ENCODE data around the gene PTPRT. TPM values are rescaled to one million over a fixed set of nuclear protein-coding genes. Genes with fewer than 3 reads are reported as not detected.

The PTPRT gene
- total RNA-seq, 4 donors from 2014 or later, result under 0.01 to 2.1 TPM; not detected in 2

GRCh38 chr20:42594659-42595058 lies 595.0 kb downstream of the PTPRT start:
- Histone ChIP-seq H3K27ac (no peak overlapping the region), H3K4me1 (no peaks in the 10 kb centered on the region), H3K9me3 (no peaks in the 10 kb centered on the region), H3K36me3 (no peaks in the 10 kb centered on the region), H3K4me3 (no peak overlapping the region), H3K27me3 (no peaks in the 10 kb centered on the region)
- intact Hi-C loops (cut with DNase I; ENCODE audit: low total_unique reads), result no loop called here
- TF ChIP-seq, protein P1, sequence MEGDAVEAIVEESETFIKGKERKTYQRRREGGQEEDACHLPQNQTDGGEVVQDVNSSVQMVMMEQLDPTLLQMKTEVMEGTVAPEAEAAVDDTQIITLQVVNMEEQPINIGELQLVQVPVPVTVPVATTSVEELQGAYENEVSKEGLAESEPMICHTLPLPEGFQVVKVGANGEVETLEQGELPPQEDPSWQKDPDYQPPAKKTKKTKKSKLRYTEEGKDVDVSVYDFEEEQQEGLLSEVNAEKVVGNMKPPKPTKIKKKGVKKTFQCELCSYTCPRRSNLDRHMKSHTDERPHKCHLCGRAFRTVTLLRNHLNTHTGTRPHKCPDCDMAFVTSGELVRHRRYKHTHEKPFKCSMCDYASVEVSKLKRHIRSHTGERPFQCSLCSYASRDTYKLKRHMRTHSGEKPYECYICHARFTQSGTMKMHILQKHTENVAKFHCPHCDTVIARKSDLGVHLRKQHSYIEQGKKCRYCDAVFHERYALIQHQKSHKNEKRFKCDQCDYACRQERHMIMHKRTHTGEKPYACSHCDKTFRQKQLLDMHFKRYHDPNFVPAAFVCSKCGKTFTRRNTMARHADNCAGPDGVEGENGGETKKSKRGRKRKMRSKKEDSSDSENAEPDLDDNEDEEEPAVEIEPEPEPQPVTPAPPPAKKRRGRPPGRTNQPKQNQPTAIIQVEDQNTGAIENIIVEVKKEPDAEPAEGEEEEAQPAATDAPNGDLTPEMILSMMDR (IDR thresholded peaks at IDR 0.05), result no peak
- no peak for TF ChIP-seq POLR2A (IDR thresholded peaks at IDR 0.05)
- no peak for DNase-seq

DNA sequence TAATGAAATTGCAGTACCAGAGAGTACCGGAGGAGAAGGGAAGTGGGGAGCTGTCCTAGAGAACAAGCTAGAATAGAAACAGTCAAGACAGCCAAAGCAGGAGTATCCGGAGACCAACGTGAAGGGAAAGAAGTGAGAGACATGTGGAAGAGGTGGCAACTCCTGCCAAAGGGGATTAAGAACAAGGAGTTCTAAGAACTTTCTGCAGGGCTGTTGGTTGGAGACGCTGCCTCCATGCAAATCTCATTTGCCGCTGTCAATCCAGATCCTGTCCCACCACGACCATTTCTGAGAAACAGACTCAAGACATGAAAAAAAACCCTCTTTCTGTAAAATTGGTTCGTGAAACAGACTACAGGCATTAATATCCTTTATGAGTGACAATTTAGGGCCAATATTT lies 595.7 kb downstream of the PTPRT start:
- intact Hi-C loops (cut with DNase I; ENCODE audit: low total_unique reads), result no loop called here
- Histone ChIP-seq H3K4me3 (no peak overlapping the region), H3K27ac (no peak overlapping the region), H3K36me3 (no peaks in the 10 kb centered on the region), H3K4me1 (no peaks in the 10 kb centered on the region), H3K9me3 (no peaks in the 10 kb centered on the region), H3K27me3 (no peaks in the 10 kb centered on the region)
- TF ChIP-seq, protein P1 (IDR thresholded peaks at IDR 0.05), result no peak
- TF ChIP-seq POLR2A (IDR thresholded peaks at IDR 0.05), result no peak
- DNase-seq, result no peak

DNA sequence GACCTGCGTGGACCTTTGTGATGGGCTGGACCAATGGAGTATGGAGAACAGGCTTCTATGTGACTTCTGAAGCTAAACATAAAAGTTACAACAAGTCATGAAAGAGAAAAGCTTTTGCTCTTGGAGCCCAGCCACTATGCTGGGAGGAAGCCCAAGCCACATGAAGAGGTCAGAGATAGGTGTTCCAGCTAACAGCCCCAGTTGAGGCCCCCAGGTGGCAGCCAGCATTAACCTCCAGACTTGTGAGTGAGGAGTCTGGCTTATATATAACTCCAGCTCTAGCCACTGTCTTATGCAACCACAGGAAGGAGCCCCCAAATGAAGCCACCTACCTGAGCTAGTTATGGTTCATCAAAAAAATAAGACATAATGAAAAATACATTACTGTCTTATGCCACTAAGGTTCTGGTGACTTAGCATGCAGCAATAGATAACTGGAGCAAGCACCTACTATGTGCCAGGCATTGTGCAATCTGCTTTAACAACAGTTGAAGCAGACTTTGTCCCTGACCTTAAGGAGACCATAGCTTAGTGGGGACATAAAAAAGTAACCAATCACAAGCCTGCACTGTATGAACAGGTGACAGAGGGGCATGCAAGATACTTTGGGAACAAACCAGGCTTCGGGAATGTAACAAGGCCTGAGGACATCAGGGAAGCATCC lies 599.6 kb downstream of the PTPRT start:
- Histone ChIP-seq H3K9me3 (no peaks in the 10 kb centered on the region), H3K36me3 (no peaks in the 10 kb centered on the region), H3K27ac (no peak overlapping the region), H3K27me3 (no peaks in the 10 kb centered on the region), H3K4me3 (no peak overlapping the region), H3K4me1 (no peaks in the 10 kb centered on the region)
- intact Hi-C loops (cut with DNase I; ENCODE audit: low total_unique reads), result no loop called here
- no peak for TF ChIP-seq POLR2A (IDR thresholded peaks at IDR 0.05)
- TF ChIP-seq, protein P1 (IDR thresholded peaks at IDR 0.05), result no peak
- DNase-seq, result no peak

- Histone ChIP-seq H3K4me3 (no peak overlapping the region), H3K36me3 (no peaks in the 10 kb centered on the region), H3K27ac (no peak overlapping the region), H3K9me3 (no peaks in the 10 kb centered on the region), H3K27me3 (no peaks in the 10 kb centered on the region), H3K4me1 (no peaks in the 10 kb centered on the region)
- intact Hi-C loops (cut with DNase I; ENCODE audit: low total_unique reads), result no loop called here
- no peak for DNase-seq
- TF ChIP-seq, protein P1 (IDR thresholded peaks at IDR 0.05), result no peak
- TF ChIP-seq POLR2A (IDR thresholded peaks at IDR 0.05), result no peak
Observed at GRCh38 chr20:42588847-42589246, 600.9 kb downstream of the PTPRT start.

GRCh38 chr20:42587427-42587826 lies 602.3 kb downstream of the PTPRT start:
- Histone ChIP-seq H3K27ac (no peak overlapping the region), H3K4me3 (no peak overlapping the region), H3K9me3 (no peaks in the 10 kb centered on the region), H3K27me3 (no peaks in the 10 kb centered on the region), H3K36me3 (no peaks in the 10 kb centered on the region), H3K4me1 (no peaks in the 10 kb centered on the region)
- no peak for DNase-seq
- intact Hi-C loops (cut with DNase I; ENCODE audit: low total_unique reads), result no loop called here
- TF ChIP-seq, protein P1 (IDR thresholded peaks at IDR 0.05), result no peak
- no peak for TF ChIP-seq POLR2A (IDR thresholded peaks at IDR 0.05)

All from uterus (tissue), 4 donors.